ENCODE results near the gene RETSAT.

RETSAT gene

GRCh38 chr2:85329181-85329651 is 25.1 kb downstream of the RETSAT start:
- no peak overlapping the region for H3K4me3 ChIP-seq (ENCODE audit: low read depth, low read length)
- no peaks in the 10 kb centered on the region for H3K9me3 ChIP-seq (ENCODE audit: control insufficient read depth, insufficient read depth, low read depth, low read length)
- peaks cover 11 to 27% of the 10 kb centered on the region in 2 experiments for H3K36me3 ChIP-seq (ENCODE audit: control insufficient read depth in 2 of 2, insufficient read depth in 1 of 2, low read length in 2 of 2)
- TF ChIP-seq SCRT2 (tag by site-specific recombination; IDR thresholded peaks at IDR 0.05) (0 out of 2 replicates have a peak, but pooled peaks have one; percentile 26), RBAK (tag by site-specific recombination; IDR thresholded peaks at IDR 0.05) (no peak), ZNF202 (tag by site-specific recombination; IDR thresholded peaks at IDR 0.05; ENCODE audit: borderline replicate concordance) (no peak)
- H3K27ac ChIP-seq (ENCODE audit: extremely low read depth, low read depth, low read length), result no peak overlapping the region
- no peaks in the 10 kb centered on the region for H3K4me1 ChIP-seq (ENCODE audit: control insufficient read depth, insufficient read depth, low read length)
- ChIA-PET CTCF (interaction anchor here (0.6 to 1.9 kb wide), 2 partner anchors 29 to 92 kb away, joined by 3 to 9 read pairs; no protein-coding TSS in a partner anchor), POLR2A (interaction anchor here (2.7 kb wide), 1 partner anchor 25 kb away, joined by 28 read pairs; the partner anchor contains the start of genes ELMOD3 and RETSAT)

- peaks cover 21 to 39% of the 10 kb centered on the region in 2 experiments for H3K36me3 ChIP-seq (ENCODE audit: control insufficient read depth in 2 of 2, insufficient read depth in 1 of 2, low read length in 2 of 2)
- no peaks in the 10 kb centered on the region for H3K4me1 ChIP-seq (ENCODE audit: control insufficient read depth, insufficient read depth, low read length)
- peak within 1 kb of the TSS; percentile 93 for H3K27ac ChIP-seq (ENCODE audit: extremely low read depth, low read depth, low read length)
- peak within 1 kb of the TSS; percentile 85 for H3K4me3 ChIP-seq (ENCODE audit: low read depth, low read length)
- ChIA-PET CTCF (interaction anchor here (0.9 to 1.9 kb wide), 2 partner anchors 28 to 262 kb away, joined by 3 to 9 read pairs; no protein-coding TSS in a partner anchor), POLR2A (interaction anchor here (0.9 to 2.7 kb wide), 11 partner anchors 8 to 233 kb away, joined by 3 to 28 read pairs (median 6); partner anchors contain the start of genes ELMOD3, GGCX, MAT2A and RETSAT)
- no peaks in the 10 kb centered on the region for H3K9me3 ChIP-seq (ENCODE audit: control insufficient read depth, insufficient read depth, low read depth, low read length)
- TF ChIP-seq SP7 (tag by site-specific recombination; IDR thresholded peaks at IDR 0.05) (peak; percentile 86), YY1 (tag by site-specific recombination; IDR thresholded peaks at IDR 0.05) (0 out of 2 replicates have a peak, but pooled peaks have one; percentile 57), ZNF214 (tag by site-specific recombination; IDR thresholded peaks at IDR 0.05; ENCODE audit: borderline replicate concordance) (no peak), ZNF639 (tag by site-specific recombination; IDR thresholded peaks at IDR 0.05) (peak; percentile 73; the same call in 1 of the 2 replicates), ZEB2 (tag by site-specific recombination; IDR thresholded peaks at IDR 0.05) (peak; percentile 55), ZBTB21 (tag by site-specific recombination; IDR thresholded peaks at IDR 0.05) (no peak; the same call in 1 of the 2 replicates), ZNF157 (tag by site-specific recombination; IDR thresholded peaks at IDR 0.05) (no peak), GFI1B (tag by site-specific recombination; IDR thresholded peaks at IDR 0.05) (no peak), HOXD13 (CRISPR knock-in tag; IDR thresholded peaks at IDR 0.05; ENCODE audit: borderline replicate concordance) (no peak), ZNF221 (tag by site-specific recombination; IDR thresholded peaks at IDR 0.05; ENCODE audit: borderline replicate concordance) (peak; percentile 34; the same call in 1 of the 2 replicates), ZNF362 (tag by site-specific recombination; IDR thresholded peaks at IDR 0.05) (no peak; the same call in 1 of the 2 replicates), ZNF24 (tag by site-specific recombination; IDR thresholded peaks at IDR 0.05) (peak; percentile 80), ZNF488 (tag by site-specific recombination; IDR thresholded peaks at IDR 0.05) (no peak), ZNF350 (tag by site-specific recombination; IDR thresholded peaks at IDR 0.05) (no peak), OSR2 (tag by site-specific recombination; IDR thresholded peaks at IDR 0.05) (no peak), KLF16 (tag by site-specific recombination; IDR thresholded peaks at IDR 0.05) (peak; percentile 96), ZNF10 (tag by site-specific recombination; IDR thresholded peaks at IDR 0.05) (peak; percentile 62; the same call in 1 of the 2 replicates), ZNF18 (tag by site-specific recombination; IDR thresholded peaks at IDR 0.05) (no peak), ZNF404 (tag by site-specific recombination; IDR thresholded peaks at IDR 0.05) (no peak), FEZF1 (tag by site-specific recombination; IDR thresholded peaks at IDR 0.05) (no peak), ZNF629 (tag by site-specific recombination; IDR thresholded peaks at IDR 0.05) (peak; percentile 82)
- TF ChIP-seq, protein P1, sequence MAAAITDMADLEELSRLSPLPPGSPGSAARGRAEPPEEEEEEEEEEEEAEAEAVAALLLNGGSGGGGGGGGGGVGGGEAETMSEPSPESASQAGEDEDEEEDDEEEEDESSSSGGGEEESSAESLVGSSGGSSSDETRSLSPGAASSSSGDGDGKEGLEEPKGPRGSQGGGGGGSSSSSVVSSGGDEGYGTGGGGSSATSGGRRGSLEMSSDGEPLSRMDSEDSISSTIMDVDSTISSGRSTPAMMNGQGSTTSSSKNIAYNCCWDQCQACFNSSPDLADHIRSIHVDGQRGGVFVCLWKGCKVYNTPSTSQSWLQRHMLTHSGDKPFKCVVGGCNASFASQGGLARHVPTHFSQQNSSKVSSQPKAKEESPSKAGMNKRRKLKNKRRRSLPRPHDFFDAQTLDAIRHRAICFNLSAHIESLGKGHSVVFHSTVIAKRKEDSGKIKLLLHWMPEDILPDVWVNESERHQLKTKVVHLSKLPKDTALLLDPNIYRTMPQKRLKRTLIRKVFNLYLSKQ (tag by site-specific recombination; IDR thresholded peaks at IDR 0.05; ENCODE audit: borderline replicate concordance), result no peak
- TF ChIP-seq, protein P2, sequence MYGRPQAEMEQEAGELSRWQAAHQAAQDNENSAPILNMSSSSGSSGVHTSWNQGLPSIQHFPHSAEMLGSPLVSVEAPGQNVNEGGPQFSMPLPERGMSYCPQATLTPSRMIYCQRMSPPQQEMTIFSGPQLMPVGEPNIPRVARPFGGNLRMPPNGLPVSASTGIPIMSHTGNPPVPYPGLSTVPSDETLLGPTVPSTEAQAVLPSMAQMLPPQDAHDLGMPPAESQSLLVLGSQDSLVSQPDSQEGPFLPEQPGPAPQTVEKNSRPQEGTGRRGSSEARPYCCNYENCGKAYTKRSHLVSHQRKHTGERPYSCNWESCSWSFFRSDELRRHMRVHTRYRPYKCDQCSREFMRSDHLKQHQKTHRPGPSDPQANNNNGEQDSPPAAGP (tag by site-specific recombination; IDR thresholded peaks at IDR 0.05), result peak; percentile 79; the same call in 1 of the 2 replicates
These were observed 26.3 kb downstream of the RETSAT start, which contains the start of gene TGOLN2 for GRCh38 chr2:85327822-85328617. Gene TGOLN2 (minus strand): TSS chr2:85327989. CDS start chr2:85327962, 27 bp downstream.

Measured in HEK293 (cell line).